ENCODE data around the gene RIOX2.

DNA sequence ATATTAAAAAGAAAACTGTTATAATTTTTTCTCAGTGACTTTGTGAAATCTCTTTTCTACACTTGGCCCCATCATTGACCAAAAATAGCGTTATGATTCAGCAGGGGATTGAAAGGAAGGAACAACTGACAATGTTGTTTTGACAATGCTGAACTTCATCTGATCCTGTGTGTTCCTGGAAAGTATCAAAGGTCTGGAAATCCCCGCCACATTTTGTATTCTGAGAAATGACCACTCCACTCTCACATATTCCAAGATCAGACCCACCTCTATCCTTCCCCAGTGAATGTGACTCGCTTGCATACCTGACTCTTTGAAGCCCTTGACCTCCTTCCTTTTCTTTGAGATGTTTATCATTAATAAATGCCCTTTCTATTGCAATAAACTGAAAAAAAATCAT, 9.7 kb upstream of the RIOX2 start:
- TF ChIP-seq, protein P1, sequence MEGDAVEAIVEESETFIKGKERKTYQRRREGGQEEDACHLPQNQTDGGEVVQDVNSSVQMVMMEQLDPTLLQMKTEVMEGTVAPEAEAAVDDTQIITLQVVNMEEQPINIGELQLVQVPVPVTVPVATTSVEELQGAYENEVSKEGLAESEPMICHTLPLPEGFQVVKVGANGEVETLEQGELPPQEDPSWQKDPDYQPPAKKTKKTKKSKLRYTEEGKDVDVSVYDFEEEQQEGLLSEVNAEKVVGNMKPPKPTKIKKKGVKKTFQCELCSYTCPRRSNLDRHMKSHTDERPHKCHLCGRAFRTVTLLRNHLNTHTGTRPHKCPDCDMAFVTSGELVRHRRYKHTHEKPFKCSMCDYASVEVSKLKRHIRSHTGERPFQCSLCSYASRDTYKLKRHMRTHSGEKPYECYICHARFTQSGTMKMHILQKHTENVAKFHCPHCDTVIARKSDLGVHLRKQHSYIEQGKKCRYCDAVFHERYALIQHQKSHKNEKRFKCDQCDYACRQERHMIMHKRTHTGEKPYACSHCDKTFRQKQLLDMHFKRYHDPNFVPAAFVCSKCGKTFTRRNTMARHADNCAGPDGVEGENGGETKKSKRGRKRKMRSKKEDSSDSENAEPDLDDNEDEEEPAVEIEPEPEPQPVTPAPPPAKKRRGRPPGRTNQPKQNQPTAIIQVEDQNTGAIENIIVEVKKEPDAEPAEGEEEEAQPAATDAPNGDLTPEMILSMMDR (optimal IDR thresholded peaks at IDR 0.05 in 1 of 3, IDR thresholded peaks at IDR 0.05 in 1 of 3, conservative IDR thresholded peaks at IDR 0.05 in 1 of 3; ENCODE audit: extremely low read depth in 1 of 3, insufficient read depth in 2 of 3, low read length in 3 of 3): no peak
- no peak for TF ChIP-seq EZH2 (IDR thresholded peaks at IDR 0.05; ENCODE audit: low read length)
